B cell (primary cell): ENCODE data around the gene MCEMP1. TPM values are rescaled to one million over a fixed set of nuclear protein-coding genes. Genes with fewer than 3 reads are reported as not detected.

Source experiments
- polyA plus RNA-seq: library from polyadenylated mRNA; depleted of rRNA; stranded (reverse); fragments of >200 nt; gene quantifications from 2 replicates; pipeline ENCODE4 v1.2.3, GENCODE V29; 2012
- total RNA-seq, 2 donors: library from RNA; stranded (reverse); fragments of 120-200 nt in 1 of 2; gene quantifications; 1 replicate in 1 of 2; 2 replicates in 1 of 2; pipeline versions ENCODE4 v1.2.3 to v1.2.4, GENCODE V29; 2013 to 2022

The MCEMP1 gene
- total and polyA plus RNA-seq, 2 donors (not counting 1 experiment from before 2014, with no cell fraction given): 0.57 TPM; not detected in 1

Other genes with a start within 250 kb of the MCEMP1 start
- gene PEX11G, start 188.1 kb upstream of the MCEMP1 start, total RNA-seq: 0.62 and 0.68 TPM in 2 replicates
- 0.13 and 0.40 TPM in 2 replicates for gene PEX11G, start 188.1 kb upstream of the MCEMP1 start, polyA plus RNA-seq
- 15.1 and 17.5 TPM in 2 replicates for gene ZNF358, start 161.0 kb upstream of the MCEMP1 start, total RNA-seq
- gene ZNF358, start 161.0 kb upstream of the MCEMP1 start, polyA plus RNA-seq: 8.2 and 8.5 TPM in 2 replicates
- 12.5 TPM in 2 replicates for gene MCOLN1, start 154.5 kb upstream of the MCEMP1 start, total RNA-seq
- gene MCOLN1, start 154.5 kb upstream of the MCEMP1 start, polyA plus RNA-seq: 17.3 and 19.0 TPM in 2 replicates
- gene PNPLA6, start 141.4 kb upstream of the MCEMP1 start, total RNA-seq: 149 and 165 TPM in 2 replicates
- 88.3 and 102 TPM in 2 replicates for gene PNPLA6, start 141.4 kb upstream of the MCEMP1 start, polyA plus RNA-seq
- 1.3 and 1.9 TPM in 2 replicates for gene CAMSAP3, start 81.2 kb upstream of the MCEMP1 start, total RNA-seq
- 0.89 and 1.0 TPM in 2 replicates for gene CAMSAP3, start 81.2 kb upstream of the MCEMP1 start, polyA plus RNA-seq
- gene XAB2, start 47.5 kb upstream of the MCEMP1 start, total RNA-seq: 62.7 and 64.2 TPM in 2 replicates
- 93.8 and 110 TPM in 2 replicates for gene XAB2, start 47.5 kb upstream of the MCEMP1 start, polyA plus RNA-seq
- 89.1 and 100 TPM in 2 replicates for gene PET100, start 47.3 kb upstream of the MCEMP1 start, total RNA-seq
- gene PET100, start 47.3 kb upstream of the MCEMP1 start, polyA plus RNA-seq: 31.3 and 75.9 TPM in 2 replicates
- 7.6 and 9.3 TPM in 2 replicates for gene PCP2, start 43.4 kb upstream of the MCEMP1 start, total RNA-seq
- 5.6 and 6.5 TPM in 2 replicates for gene PCP2, start 43.4 kb upstream of the MCEMP1 start, polyA plus RNA-seq
- gene STXBP2, start 40.0 kb upstream of the MCEMP1 start, total RNA-seq: 208 and 222 TPM in 2 replicates
- gene STXBP2, start 40.0 kb upstream of the MCEMP1 start, polyA plus RNA-seq: 226 and 409 TPM in 2 replicates
- not detected in 2 replicates for gene RETN, start 8.0 kb upstream of the MCEMP1 start, total RNA-seq
- not detected in 2 replicates for gene RETN, start 8.0 kb upstream of the MCEMP1 start, polyA plus RNA-seq
- 61.2 and 61.5 TPM in 2 replicates for gene TRAPPC5, start 3.7 kb downstream of the MCEMP1 start, total RNA-seq
- 42.0 and 64.9 TPM in 2 replicates for gene TRAPPC5, start 3.7 kb downstream of the MCEMP1 start, polyA plus RNA-seq
- gene FCER2, start 25.0 kb downstream of the MCEMP1 start, total RNA-seq: 16.3 and 17.1 TPM in 2 replicates
- gene FCER2, start 25.0 kb downstream of the MCEMP1 start, polyA plus RNA-seq: 419 and 497 TPM in 2 replicates
- not detected in 2 replicates for gene CLEC4G, start 55.0 kb downstream of the MCEMP1 start, total RNA-seq
- 0.58 and 1.3 TPM in 2 replicates for gene CLEC4G, start 55.0 kb downstream of the MCEMP1 start, polyA plus RNA-seq
- gene CD209, start 70.4 kb downstream of the MCEMP1 start, total RNA-seq: not detected in 2 replicates
- gene CD209, start 70.4 kb downstream of the MCEMP1 start, polyA plus RNA-seq: 0.10 TPM in 1 of 2 replicates, not detected in the other
- gene CLEC4M, start 86.2 kb downstream of the MCEMP1 start, total RNA-seq: 0.52 TPM in 1 of 2 replicates, not detected in the other
- gene CLEC4M, start 86.2 kb downstream of the MCEMP1 start, polyA plus RNA-seq: 0.10 TPM in 1 of 2 replicates, not detected in the other
- 11.2 and 11.8 TPM in 2 replicates for gene EVI5L, start 153.1 kb downstream of the MCEMP1 start, total RNA-seq
- gene EVI5L, start 153.1 kb downstream of the MCEMP1 start, polyA plus RNA-seq: 6.1 and 7.9 TPM in 2 replicates
- not detected in 2 replicates for gene PRR36, start 197.3 kb downstream of the MCEMP1 start, total RNA-seq
- 0.01 and 0.04 TPM in 2 replicates for gene PRR36, start 197.3 kb downstream of the MCEMP1 start, polyA plus RNA-seq
- gene LRRC8E, start 211.4 kb downstream of the MCEMP1 start, total RNA-seq: not detected in 2 replicates
- not detected in 2 replicates for gene LRRC8E, start 211.4 kb downstream of the MCEMP1 start, polyA plus RNA-seq
- gene MAP2K7, start 226.8 kb downstream of the MCEMP1 start, total RNA-seq: 71.9 and 76.3 TPM in 2 replicates
- 56.0 and 79.7 TPM in 2 replicates for gene MAP2K7, start 226.8 kb downstream of the MCEMP1 start, polyA plus RNA-seq
- gene TGFBR3L, start 237.7 kb downstream of the MCEMP1 start, total RNA-seq: 0.22 TPM in 1 of 2 replicates, not detected in the other
- gene TGFBR3L, start 237.7 kb downstream of the MCEMP1 start, polyA plus RNA-seq: 0.21 and 0.22 TPM in 2 replicates
- 19.3 and 19.9 TPM in 2 replicates for gene SNAPC2, start 243.2 kb downstream of the MCEMP1 start, total RNA-seq
- 19.5 and 21.7 TPM in 2 replicates for gene SNAPC2, start 243.2 kb downstream of the MCEMP1 start, polyA plus RNA-seq
- not detected in 2 replicates for gene CTXN1, start 249.0 kb downstream of the MCEMP1 start, total RNA-seq
- gene CTXN1, start 249.0 kb downstream of the MCEMP1 start, polyA plus RNA-seq: not detected in 2 replicates